GM18508 (cell line): Measurements from ENCODE around the gene ADSS2.
"Not testable (repeated sequence)": the region's sequence is repeated elsewhere in the genome, so short reads cannot be mapped to it uniquely, and the experiment has no call there.

Experiments used
- ATAC-seq: cut with Tn5 transposase; IDR thresholded peaks from one replicate; pipeline ENCODE4 v1.9.1; 2021; ENCODE audit warnings: moderate number of reproducible peaks; ENCODE audit not compliant: insufficient read depth, unreplicated experiment

The ADSS2 gene

DNA sequence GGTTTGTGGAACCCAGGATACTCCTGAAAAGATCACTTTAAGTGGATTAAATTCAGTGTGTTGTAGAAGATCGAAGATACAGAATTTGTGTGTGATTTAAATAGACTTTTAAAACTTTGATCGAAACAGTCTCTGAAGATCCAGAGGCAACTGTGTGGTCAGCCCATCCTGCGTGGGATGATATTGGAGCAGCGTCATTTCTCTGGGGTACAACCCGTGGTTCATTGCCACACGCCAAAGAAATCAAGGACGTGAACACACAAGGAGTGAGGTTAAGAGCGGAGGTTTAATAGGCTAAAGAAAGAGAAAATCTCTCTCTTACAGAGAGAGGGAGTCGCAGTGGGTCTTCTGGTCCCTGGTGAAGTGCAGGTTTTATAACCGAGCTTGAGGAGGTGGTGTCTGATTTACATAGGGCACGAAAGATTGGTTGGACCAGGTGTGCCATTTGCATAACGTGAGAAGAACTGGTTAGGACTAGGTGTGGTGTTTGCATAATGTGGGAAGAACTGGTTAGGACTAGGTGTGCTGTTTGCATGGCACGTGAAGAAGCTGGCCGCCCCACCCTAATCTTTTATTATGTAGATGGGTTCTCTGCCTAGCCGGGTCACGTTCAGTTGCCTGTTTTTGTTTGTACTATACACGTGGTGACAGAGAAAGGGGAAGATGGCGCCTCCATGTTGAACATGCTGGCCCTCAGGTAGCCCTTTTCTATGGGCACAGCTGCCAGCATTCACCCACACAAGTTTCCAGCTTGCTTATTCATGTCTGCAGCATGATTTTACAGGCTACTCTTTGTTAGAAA lies 82.3 kb downstream of the ADSS2 start:
- no peak for ATAC-seq

DNA sequence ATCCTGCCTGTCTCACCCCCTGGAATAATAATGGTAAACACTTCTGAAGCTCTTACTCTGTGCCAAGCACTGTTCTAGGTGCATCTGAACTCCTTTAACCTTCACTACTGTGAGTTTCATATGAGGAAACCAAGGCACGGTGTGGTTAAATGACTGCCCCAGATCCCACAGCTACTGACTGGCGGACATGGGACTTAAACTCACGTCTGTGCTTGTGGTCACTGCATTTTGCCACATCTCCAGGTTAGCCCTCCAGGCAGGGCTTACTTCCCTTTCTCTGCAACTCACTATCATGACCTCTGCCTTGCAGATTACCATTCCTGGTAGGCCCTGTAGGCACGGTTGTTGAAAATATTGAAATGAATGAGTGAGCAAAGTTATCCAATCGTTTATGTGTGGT lies 83.4 kb downstream of the ADSS2 start:
- no peak for ATAC-seq

DNA sequence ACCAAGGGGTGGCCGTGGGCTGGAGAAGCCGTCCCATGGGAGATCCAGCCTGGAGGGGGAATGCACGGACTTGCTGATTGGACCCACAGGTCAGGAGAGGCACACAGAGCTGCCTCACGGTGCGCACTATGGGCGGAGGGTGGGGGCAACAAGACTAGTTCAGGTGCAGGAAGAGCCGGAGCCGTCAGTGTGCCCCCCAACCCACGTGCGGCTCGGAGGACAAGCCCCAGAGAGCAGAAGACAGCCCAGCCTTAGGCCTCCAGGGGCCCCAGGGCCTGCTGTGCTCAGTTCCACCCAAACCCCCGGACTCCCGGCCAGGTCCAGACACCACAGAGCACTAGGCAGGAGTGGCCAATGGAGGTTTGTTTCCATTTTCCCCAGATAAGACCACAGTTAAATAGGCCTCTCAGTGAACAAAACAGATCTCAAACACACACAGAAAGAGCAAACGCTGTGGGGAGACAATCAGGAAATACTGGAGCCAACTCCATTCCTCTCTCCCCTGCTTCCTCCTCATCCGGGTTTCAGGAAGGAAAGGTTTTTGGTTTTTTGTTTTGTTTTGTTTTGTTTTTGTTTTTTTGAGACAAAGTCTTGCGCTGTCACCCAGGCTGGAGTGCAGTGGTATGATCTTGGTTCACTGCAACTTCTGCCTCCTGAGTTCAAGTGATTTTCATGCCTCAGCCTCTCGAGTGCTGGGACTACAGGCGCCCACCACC lies 84.2 kb downstream of the ADSS2 start:
- ATAC-seq: no peak

DNA sequence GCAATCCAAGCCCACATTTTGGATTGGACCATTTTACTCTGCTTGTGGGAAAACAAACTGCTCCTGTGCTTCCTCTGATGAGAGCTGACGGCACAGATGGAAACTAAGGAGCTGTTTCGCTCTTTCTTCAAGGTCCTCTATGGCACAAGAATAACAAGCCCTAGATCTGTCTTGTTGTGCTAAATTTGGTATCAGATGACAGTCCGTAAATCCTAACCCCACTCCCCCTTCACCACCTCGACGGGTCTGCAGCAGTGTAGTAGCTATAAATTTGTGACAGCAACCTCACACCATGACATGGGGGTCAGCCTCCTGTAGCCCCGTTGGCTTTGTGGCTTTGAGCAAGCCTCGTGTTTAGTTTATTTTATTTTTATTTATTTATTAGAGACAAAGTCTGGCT lies 85.9 kb downstream of the ADSS2 start:
- no peak for ATAC-seq

DNA sequence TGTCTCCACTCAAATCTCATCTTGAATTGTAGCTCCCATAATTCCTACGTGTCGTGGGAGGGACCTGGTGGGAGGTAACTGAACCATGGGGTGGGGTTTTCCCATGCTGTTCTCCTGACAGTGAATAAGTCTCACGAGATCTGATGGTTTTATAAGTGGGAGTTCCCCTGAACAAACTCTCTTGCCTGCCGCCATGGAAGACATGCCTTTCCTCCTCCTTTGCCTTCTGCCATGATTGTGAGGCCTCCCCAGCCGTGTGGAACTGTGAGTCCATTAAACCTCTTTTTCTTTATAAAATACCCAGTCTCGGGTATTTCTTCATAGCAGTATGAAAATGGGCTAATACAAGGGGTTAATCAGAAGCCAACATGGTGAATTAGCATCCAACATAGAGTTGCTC lies 86.4 kb downstream of the ADSS2 start:
- not testable (repeated sequence) for ATAC-seq

DNA sequence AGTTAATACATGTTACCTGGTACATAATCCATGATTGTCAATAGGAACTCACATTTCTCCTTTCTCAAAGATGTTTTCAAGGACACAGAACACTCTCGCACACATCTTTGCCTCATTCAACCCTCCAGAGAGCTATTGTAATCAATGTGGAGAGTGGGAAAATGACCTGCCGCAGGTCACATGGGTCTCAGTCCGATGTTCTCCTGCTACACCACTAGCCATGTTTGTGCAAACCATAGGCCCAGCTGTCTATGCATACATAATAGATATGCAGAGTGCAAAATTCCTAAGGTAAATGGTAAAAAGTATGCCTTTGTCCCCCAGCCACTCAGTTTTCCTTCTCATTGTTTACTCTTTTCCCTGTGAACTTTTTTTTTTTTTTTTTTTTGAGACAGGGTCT lies 89.2 kb downstream of the ADSS2 start:
- ATAC-seq: no peak

DNA sequence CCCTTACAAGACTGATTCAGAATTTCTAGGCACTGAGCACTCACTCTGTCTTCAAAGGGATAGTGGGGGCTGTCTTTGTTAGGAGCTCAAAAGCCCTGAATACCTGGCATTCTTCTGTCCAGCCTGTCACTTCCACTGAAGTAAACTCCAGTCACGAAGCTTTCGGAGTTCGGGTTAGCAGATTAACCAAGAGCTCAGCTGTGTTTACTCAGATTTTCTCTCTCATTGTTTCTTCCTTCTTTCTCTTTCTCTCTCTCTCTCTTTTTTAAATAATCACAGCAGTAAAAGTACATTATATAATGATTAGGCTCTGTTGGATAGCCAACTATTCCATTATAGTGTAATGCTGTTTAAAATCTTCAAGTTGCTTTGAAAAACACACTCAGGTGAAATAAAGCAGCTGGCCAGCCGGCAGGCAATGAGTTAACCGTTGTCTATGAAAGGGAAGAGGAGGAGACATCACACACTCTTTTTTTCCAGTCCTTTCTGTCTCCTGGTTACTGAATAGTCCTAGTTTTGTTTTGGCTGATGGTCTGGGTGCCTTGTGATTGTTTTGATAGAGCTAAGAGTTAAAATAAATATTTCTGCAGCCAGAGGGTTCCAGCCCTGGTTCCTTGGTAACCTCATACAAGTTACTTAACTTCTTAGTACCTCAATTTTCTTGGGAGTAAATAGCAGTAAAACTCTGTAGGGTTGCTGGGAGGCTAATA lies 89.8 kb downstream of the ADSS2 start:
- no peak for ATAC-seq
